Measurements from ENCODE around the gene MYCBPAP.

GRCh38 chr17:50473901-50474300, 34.3 kb upstream of the MYCBPAP start:
- TF ChIP-seq CTCF (IDR thresholded peaks at IDR 0.05), result no peak
- no peak for TF ChIP-seq POLR2A (IDR thresholded peaks at IDR 0.05)

Measured in testis (tissue), 2 donors.